Memory B cell (primary cell): Measurements from ENCODE around the gene PCDHA12.

Experiments used
- ATAC-seq: fragments of 150-1000 bp; cut with Tn5 transposase; 2 replicates; pipeline ENCODE4 v1.10.0; 2021; ENCODE audit warnings: low read depth, mild to moderate bottlenecking, moderate library complexity
- DNase-seq, 2 donors: peaks; one replicate each; pipeline ENCODE4 v3.0.0; 2022; ENCODE audit warnings: low spot score in 2 of 2
- H3K27ac Mint-ChIP-seq: one replicate; pipeline ENCODE4 v1.8.0; 2022; ENCODE audit warnings: mild to moderate bottlenecking, moderate library complexity, mixed read lengths
- H3K27me3 Mint-ChIP-seq: one replicate; pipeline ENCODE4 v1.8.0; 2022; ENCODE audit warnings: mixed read lengths
- H3K36me3 Mint-ChIP-seq: one replicate; pipeline ENCODE4 v1.8.0; 2022; ENCODE audit warnings: mild to moderate bottlenecking, mixed read lengths
- H3K4me1 Mint-ChIP-seq: one replicate; pipeline ENCODE4 v1.8.0; 2022; ENCODE audit warnings: mixed read lengths
- H3K4me3 Mint-ChIP-seq: one replicate; pipeline ENCODE4 v1.8.0; 2022; ENCODE audit warnings: mild to moderate bottlenecking, moderate library complexity, mixed read lengths
- H3K9me3 Mint-ChIP-seq: one replicate; pipeline ENCODE4 v1.8.0; 2022; ENCODE audit warnings: mixed read lengths

Gene PCDHA12

GRCh38 chr5:140882591-140882899 lies 7.4 kb downstream of the PCDHA12 start:
- H3K4me1 Mint-ChIP-seq, result no peaks in the 10 kb centered on the region
- H3K27me3 Mint-ChIP-seq, result peaks cover 8% of the 10 kb centered on the region
- ATAC-seq (no peak), DNase-seq (no peak)
- no peak overlapping the region for H3K4me3 Mint-ChIP-seq
- no peaks in the 10 kb centered on the region for H3K36me3 Mint-ChIP-seq
- H3K27ac Mint-ChIP-seq, result no peak overlapping the region
- H3K9me3 Mint-ChIP-seq, result peaks cover 8% of the 10 kb centered on the region

- H3K36me3 Mint-ChIP-seq, result no peaks in the 10 kb centered on the region
- H3K4me1 Mint-ChIP-seq, result no peaks in the 10 kb centered on the region
- H3K4me3 Mint-ChIP-seq, result no peak overlapping the region
- H3K27me3 Mint-ChIP-seq, result peaks cover 8% of the 10 kb centered on the region
- DNase-seq (no peak), ATAC-seq (no peak)
- H3K9me3 Mint-ChIP-seq, result peaks cover 11% of the 10 kb centered on the region
- H3K27ac Mint-ChIP-seq, result no peak overlapping the region
Measured at GRCh38 chr5:140883373-140883772, 8.3 kb downstream of the PCDHA12 start.

GRCh38 chr5:140883927-140884697 lies 9.0 kb downstream of the PCDHA12 start:
- no peaks in the 10 kb centered on the region for H3K4me1 Mint-ChIP-seq
- H3K27ac Mint-ChIP-seq, result no peak overlapping the region
- peaks cover 7% of the 10 kb centered on the region for H3K27me3 Mint-ChIP-seq
- ATAC-seq (no peak), DNase-seq (no peak)
- H3K9me3 Mint-ChIP-seq, result peaks cover 10% of the 10 kb centered on the region
- H3K36me3 Mint-ChIP-seq, result no peaks in the 10 kb centered on the region
- H3K4me3 Mint-ChIP-seq, result no peak overlapping the region

- ATAC-seq (no peak), DNase-seq (no peak)
- Mint-ChIP-seq H3K4me3 (no peak overlapping the region), H3K4me1 (no peaks in the 10 kb centered on the region), H3K36me3 (no peaks in the 10 kb centered on the region), H3K27me3 (no peaks in the 10 kb centered on the region), H3K27ac (no peak overlapping the region), H3K9me3 (peaks cover 6% of the 10 kb centered on the region)
Measured at GRCh38 chr5:140916325-140916724, 41.2 kb downstream of the PCDHA12 start.

GRCh38 chr5:140923601-140924000 lies 48.5 kb downstream of the PCDHA12 start:
- no peak for ATAC-seq
- Mint-ChIP-seq H3K27ac (no peak overlapping the region), H3K27me3 (peaks cover 10% of the 10 kb centered on the region), H3K36me3 (no peaks in the 10 kb centered on the region), H3K4me1 (no peaks in the 10 kb centered on the region), H3K9me3 (no peaks in the 10 kb centered on the region), H3K4me3 (no peak overlapping the region)
- no peak for DNase-seq

- Mint-ChIP-seq H3K4me1 (no peaks in the 10 kb centered on the region), H3K27ac (no peak within 1 kb of the TSS), H3K9me3 (no peaks in the 10 kb centered on the region), H3K36me3 (no peaks in the 10 kb centered on the region), H3K27me3 (peaks cover 10% of the 10 kb centered on the region), H3K4me3 (peak within 1 kb of the TSS; percentile 17)
- ATAC-seq (no peak), DNase-seq (no peak)
Measured at GRCh38 chr5:140925806-140926442, 50.8 kb downstream of the PCDHA12 start, which contains the start of gene PCDHAC1. TSS of gene PCDHAC1 (plus strand) at chr5:140926299. CDS start at chr5:140926893, 594 bp downstream.

- no peaks in the 10 kb centered on the region for H3K4me1 Mint-ChIP-seq
- H3K36me3 Mint-ChIP-seq, result no peaks in the 10 kb centered on the region
- DNase-seq (no peak), ATAC-seq (no peak)
- H3K9me3 Mint-ChIP-seq, result no peaks in the 10 kb centered on the region
- H3K4me3 Mint-ChIP-seq, result peak overlapping the region; percentile 17
- H3K27me3 Mint-ChIP-seq, result peaks cover 10% of the 10 kb centered on the region
- no peak overlapping the region for H3K27ac Mint-ChIP-seq
Measured at GRCh38 chr5:140926443-140927227, 51.5 kb downstream of the PCDHA12 start.

- Mint-ChIP-seq H3K9me3 (no peaks in the 10 kb centered on the region), H3K4me1 (no peaks in the 10 kb centered on the region), H3K27ac (no peak overlapping the region), H3K4me3 (no peak overlapping the region), H3K27me3 (peaks cover 10% of the 10 kb centered on the region), H3K36me3 (no peaks in the 10 kb centered on the region)
- DNase-seq, result no peak
- no peak for ATAC-seq
Measured at GRCh38 chr5:140927228-140927573, 52.1 kb downstream of the PCDHA12 start.
